ENCODE results near the gene CNFN.

GRCh38 chr19:42345191-42345812, 44.8 kb downstream of the CNFN start:
- TF ChIP-seq POLR2A (IDR thresholded peaks at IDR 0.05; ENCODE audit: low read length) (no peak), GATA1 (IDR thresholded peaks at IDR 0.05; ENCODE audit: low read depth, low read length) (no peak)
